ENCODE results near the gene EFCAB11. TPM values are rescaled to one million over a fixed set of nuclear protein-coding genes. Genes with fewer than 3 reads are reported as not detected.

The EFCAB11 gene
- total and polyA plus RNA-seq, 2 of the 4 experiments (the other 2 are of a cell fraction) = 2.2 to 5.3 TPM

DNA sequence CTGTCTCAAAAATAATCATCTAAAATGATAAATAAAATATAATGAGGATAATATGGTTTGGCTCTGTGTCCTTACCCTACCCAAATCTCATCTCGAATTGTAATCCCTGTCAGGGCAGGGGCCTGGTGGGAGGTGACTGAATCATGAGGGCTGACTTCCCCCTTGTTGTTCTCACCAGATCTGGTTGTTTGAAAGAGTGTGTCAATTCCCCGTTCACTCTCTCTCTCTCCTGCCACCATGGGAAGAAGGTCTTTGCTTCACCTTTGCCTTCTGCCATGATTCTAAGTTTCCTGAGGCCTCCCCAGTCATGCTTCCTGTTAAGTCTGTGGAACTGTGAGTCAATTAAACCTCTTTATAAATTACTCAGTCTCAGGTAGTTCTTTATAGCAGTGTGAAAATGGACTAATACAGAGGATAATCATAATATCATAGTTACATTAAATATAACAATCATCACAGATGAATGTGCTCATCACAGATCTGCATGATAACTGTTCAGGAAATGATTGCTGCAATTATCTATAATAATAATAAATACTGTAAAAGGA lies 12.6 kb downstream of the EFCAB11 start:
- Histone ChIP-seq H2AFZ (replicated peaks; ENCODE audit: low read length, poor library complexity) (no peak overlapping the region), H3K9me1 (ENCODE audit: insufficient read depth, low read length) (no peaks in the 10 kb centered on the region), H3K4me1 (ENCODE audit: control insufficient read depth, insufficient read depth, low read length) (no peaks in the 10 kb centered on the region), H2BK5ac (ENCODE audit: low read depth, low read length, poor library complexity, severe bottlenecking) (no peak overlapping the region), H4K91ac (ENCODE audit: insufficient read depth, low read depth, low read length) (no peak overlapping the region), H2BK120ac (ENCODE audit: low read depth, low read length) (no peak overlapping the region), H3K4me2 (ENCODE audit: low read depth, low read length) (no peak overlapping the region), H3K4me3 (ENCODE audit: insufficient read depth, low read depth, low read length) (no peak overlapping the region), H3K79me1 (ENCODE audit: low read depth in 1 of 2, low read length in 2 of 2) (no peaks in the 10 kb centered on the region), H3K27ac (ENCODE audit: insufficient read depth, low read length) (no peak overlapping the region), H2BK20ac (ENCODE audit: low read depth, low read length) (no peak overlapping the region), H3K36me3 (ENCODE audit: control insufficient read depth, insufficient read depth, low read length) (no peaks in the 10 kb centered on the region), H3K27me3 (ENCODE audit: control insufficient read depth, insufficient read depth, low read length) (no peaks in the 10 kb centered on the region), H3K18ac (ENCODE audit: low read depth, low read length) (no peak overlapping the region), H3K9me3 (ENCODE audit: control insufficient read depth, insufficient read depth, low read length) (no peaks in the 10 kb centered on the region), H3K56ac (ENCODE audit: extremely low read depth, insufficient read depth, low read length) (no peak overlapping the region), H2AK5ac (ENCODE audit: low read depth, low read length) (no peak overlapping the region), H3K23ac (ENCODE audit: low read depth, low read length) (no peak overlapping the region), H4K5ac (ENCODE audit: low read depth, low read length) (no peak overlapping the region), H2AK9ac (replicated peaks; ENCODE audit: low read depth, low read length, poor library complexity) (no peak overlapping the region), H4K20me1 (ENCODE audit: insufficient read depth, low read length) (no peaks in the 10 kb centered on the region), H2BK15ac (ENCODE audit: low read depth, low read length) (no peak overlapping the region), H3K9ac (ENCODE audit: low read depth, low read length) (no peak overlapping the region), H3K14ac (replicated peaks; ENCODE audit: low read depth, low read length) (no peak overlapping the region), H3K4ac (ENCODE audit: low read depth, low read length) (no peak overlapping the region), H4K8ac (ENCODE audit: low read depth in 2 of 2, low read length in 2 of 2) (no peak overlapping the region)
- ChIA-PET CTCF (no interaction called here), POLR2A (ENCODE audit: unreplicated experiment) (no interaction called here)
- no peak for TF ChIP-seq MXI1 (IDR thresholded peaks at IDR 0.05; ENCODE audit: borderline replicate concordance, low read depth, low read length)
- no peak for TF ChIP-seq CEBPB (IDR thresholded peaks at IDR 0.05; ENCODE audit: low read depth, low read length)
- no peak for TF ChIP-seq POLR2A (IDR thresholded peaks at IDR 0.05; ENCODE audit: low read depth, low read length)
- BruUV-seq (replicated peaks) = no TSS peak
- in situ Hi-C loops (cut with MboI; ENCODE audit: low sequenced_read_pairs) = loop anchor here (25.0 kb wide), 1 partner anchor 1280 kb away; no protein-coding TSS in a partner anchor
- no CpG with 5 or more reads among the region's 2 CpGs for WGBS, 2 experiments (ENCODE audit: extremely low coverage in 2 of 2, insufficient read length in 1 of 2)
- ATAC-seq (ENCODE audit: low read depth) (no peak), DNase-seq (no peak)
- intact Hi-C loops (cut with micrococcal nuclease) = no loop called here
- dilution Hi-C loops (cut with HindIII; ENCODE audit: low sequenced_read_pairs, unreplicated experiment) = no loop called here
